GOT3 (cell line): ENCODE measurements around the gene LPCAT3.
A peak's percentile ranks its signal among the peaks of the same experiment; 100 is the strongest.
"Not testable (repeated sequence)": the region's sequence is repeated elsewhere in the genome, so short reads cannot be mapped to it uniquely, and the experiment has no call there.

ENCODE experiments used
- DNase-seq: peaks from one replicate; lab custom pipeline; 2025; ENCODE audit warnings: mixed read lengths; lab: John Stamatoyannopoulos, UW

LPCAT3 gene, protein sequence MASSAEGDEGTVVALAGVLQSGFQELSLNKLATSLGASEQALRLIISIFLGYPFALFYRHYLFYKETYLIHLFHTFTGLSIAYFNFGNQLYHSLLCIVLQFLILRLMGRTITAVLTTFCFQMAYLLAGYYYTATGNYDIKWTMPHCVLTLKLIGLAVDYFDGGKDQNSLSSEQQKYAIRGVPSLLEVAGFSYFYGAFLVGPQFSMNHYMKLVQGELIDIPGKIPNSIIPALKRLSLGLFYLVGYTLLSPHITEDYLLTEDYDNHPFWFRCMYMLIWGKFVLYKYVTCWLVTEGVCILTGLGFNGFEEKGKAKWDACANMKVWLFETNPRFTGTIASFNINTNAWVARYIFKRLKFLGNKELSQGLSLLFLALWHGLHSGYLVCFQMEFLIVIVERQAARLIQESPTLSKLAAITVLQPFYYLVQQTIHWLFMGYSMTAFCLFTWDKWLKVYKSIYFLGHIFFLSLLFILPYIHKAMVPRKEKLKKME

GRCh38 chr12:7018350-7019042 is at the start of gene LPCAT3:
TSS of gene LPCAT3 (minus strand) at chr12:7018476. CDS start at chr12:7018424, 52 bp downstream.
- peak; percentile 91 for DNase-seq

DNA sequence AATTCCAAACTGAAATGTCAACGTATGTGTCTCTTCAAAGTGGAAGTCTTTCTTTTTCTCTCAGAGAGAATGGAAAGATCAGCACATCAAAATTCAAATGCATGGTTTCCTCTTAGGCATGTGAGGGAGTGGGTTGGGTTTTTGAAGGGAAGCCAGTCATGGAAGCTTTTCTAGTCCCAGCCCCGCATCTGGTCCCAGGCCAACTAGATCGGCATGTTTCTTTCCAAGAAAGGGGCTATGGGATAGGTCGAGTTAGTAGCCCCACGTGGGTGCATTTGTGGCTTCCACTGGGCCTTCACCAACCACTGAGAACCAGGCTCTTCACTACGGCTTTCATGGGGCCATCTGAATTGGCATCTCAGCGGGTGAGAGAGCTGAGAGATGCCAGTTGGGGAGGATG is 48.8 kb upstream of the LPCAT3 start:
- no peak for DNase-seq

GRCh38 chr12:7066596-7066995 is 48.3 kb upstream of the LPCAT3 start:
- no peak for DNase-seq

DNA sequence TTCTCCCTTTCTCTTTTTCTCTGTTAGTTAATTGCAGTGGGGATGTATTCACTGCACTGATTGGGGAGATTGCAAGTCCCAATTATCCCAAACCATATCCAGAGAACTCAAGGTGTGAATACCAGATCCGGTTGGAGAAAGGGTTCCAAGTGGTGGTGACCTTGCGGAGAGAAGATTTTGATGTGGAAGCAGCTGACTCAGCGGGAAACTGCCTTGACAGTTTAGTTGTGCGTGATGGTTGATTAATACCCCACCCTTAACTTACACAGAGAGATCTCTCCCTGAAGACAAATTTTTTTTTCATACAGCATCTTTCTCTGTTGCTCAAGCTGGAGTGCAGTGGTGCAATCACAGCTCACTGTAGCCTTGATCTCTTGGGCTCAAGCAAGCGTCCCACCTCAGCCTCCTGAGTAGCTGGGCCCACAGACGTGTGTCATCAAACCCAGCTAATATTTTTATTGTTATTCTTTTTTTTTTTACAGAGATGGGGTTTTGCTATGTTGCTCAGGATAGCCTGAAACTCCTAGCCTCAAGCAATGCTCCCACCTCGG is 46.9 kb upstream of the LPCAT3 start:
- no peak for DNase-seq

- DNase-seq, result no peak
Observed at GRCh38 chr12:7064516-7064915, 46.2 kb upstream of the LPCAT3 start.

GRCh38 chr12:7061596-7061995 is 43.3 kb upstream of the LPCAT3 start:
- no peak for DNase-seq

GRCh38 chr12:7061138-7061537 is 42.9 kb upstream of the LPCAT3 start:
- no peak for DNase-seq

DNA sequence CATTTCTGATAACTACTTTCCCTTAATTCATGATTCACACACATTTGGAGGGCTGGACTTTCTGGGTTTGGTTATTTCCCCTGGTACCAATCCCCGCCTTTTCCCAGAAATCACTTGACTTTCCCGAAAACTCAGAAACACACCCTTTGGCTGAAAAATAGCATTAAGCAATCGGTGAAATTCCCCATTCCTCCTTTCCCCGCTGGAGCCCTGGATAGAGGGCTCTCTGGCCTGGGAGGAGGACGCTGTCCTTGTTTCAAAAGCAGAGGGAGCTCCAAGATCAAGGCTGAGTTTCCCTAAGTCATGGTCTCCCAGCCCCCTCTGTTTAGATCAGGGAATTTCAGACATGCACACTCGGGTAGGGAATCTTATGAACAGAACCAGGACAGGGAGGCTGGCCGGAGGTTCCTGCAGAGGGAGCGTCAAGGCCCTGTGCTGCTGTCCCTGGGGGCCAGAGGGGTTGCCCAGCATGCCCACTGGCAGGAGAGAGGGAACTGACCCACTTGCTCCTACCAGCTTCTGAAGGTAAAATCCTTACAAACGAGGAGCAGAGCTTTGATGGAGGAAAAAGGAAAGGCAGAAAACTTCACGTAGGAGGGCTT is 42.2 kb upstream of the LPCAT3 start, which contains the start of gene C1S:
Gene C1S, plus strand, starts transcription at position 366 of the 602 bp plus-strand sequence. CDS start 1,195 bp downstream, outside the sequence.
- peak; percentile 67 for DNase-seq

DNA sequence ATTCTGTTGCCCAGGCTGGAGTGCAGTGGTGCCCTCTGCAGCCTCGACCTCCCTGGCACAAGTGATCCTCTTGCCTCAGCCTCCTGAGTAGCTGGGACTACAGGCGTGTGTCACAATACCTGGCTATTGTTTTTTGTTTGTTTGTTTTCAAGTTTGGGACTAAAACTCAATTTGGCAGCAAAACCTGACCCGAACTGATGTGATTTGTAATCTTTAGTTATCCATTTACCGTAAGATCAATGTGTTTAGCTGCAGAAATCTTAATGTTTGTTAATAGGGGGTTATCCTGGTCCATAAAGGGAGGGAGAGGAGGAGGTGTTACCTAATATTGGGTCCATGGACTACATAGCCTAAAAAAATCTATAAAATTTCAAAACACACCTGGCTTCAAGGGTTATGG is 41.5 kb upstream of the LPCAT3 start:
- DNase-seq, result no peak

DNA sequence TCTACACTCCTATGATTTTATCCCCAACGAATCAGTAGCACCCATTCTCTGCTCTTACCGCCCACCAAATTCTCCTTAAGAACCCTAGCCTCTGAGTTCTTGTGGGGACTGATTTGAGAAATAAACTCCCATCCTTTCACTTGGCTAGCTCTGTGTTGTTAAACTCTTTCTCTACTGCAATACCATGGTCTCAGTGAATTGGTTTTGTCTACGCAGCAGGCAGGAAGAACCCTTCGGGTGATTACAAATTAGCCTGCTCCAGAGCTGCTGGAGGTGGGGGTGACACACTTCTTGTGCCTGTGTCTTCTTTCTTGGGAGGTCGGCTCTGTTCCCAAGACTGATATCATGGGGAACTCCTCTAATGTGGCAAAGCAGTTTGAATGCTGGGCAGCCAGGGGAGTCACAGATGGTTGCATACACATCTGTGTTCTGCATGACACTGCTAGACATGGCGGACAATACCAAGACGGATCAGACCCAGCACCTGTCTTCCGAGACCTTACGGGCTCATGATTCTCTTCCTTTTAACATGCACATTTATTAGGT is 40.6 kb upstream of the LPCAT3 start:
- DNase-seq, result no peak

DNA sequence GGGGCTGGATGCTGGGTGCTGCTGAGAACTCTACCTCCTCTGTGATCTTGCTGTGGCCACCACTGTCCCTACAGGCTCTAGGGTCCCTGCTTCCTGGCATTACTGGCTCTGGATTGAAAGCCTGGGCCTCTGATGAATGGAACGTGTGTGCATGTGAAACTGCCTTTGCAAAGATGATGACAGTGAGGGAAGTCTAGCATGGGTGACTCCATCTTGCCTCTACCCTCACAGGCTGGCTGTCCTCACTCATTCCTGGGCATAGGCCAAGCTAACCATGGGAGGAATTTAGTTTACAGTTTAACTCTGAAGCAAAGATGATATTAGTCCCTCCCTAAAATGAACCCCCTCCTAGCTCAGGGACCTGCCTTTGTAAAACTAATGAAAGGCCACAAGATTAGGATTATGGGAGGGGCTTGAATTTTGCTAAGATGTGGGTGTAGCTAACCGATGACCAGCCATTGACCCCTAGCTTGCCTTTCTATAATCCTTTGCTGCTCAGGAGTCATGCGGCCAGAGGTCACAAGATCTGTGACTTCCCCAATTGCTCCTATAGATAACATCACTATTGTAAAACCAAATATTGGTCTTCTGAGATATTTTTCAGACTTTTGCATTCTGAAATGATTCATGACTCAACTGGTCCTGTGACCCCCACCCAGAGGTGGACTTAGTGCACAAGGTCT is 40.0 kb upstream of the LPCAT3 start:
- no peak for DNase-seq

- DNase-seq, result not testable (repeated sequence)
Observed at GRCh38 chr12:7055736-7056135, 37.5 kb upstream of the LPCAT3 start.

DNA sequence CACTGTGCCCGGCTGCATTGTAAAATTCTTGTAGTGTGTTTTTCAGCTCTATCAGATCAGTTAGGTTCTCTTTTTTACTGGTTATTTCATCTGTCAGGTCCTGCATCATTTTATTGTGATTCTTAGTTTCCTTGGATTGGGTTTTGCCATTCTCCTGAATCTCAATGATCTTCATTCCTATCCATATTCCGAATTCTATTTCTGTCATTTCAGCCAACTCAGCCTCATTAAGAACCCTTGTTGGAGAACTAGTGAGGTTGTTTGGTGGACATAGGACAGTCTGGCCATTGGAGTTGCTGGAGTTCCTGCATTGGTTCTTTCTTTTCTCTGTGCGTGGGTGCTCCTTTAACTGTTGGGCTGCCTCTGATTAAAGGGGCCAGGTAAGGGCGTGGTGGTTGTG is 36.6 kb upstream of the LPCAT3 start:
- no peak for DNase-seq

DNA sequence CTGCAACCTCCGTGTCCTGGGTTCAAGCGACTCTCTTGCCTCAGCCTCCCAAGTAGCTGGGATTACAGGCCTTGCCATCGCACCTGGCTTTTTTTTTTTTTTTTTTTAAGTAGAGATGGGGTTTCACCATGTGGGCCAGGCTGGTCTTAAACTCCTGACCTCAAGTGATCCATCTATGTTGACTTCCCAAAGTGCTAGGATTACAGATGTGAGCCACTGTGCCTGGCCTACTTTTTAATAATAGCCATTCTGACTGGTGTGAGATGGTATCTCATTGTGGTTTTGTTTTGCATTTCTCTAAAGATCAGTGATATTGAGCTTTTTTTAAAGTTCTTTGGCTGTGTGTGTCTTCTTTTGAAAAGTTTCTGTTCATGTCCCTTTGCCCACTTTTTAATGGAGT is 31.7 kb upstream of the LPCAT3 start:
- not testable (repeated sequence) for DNase-seq

DNA sequence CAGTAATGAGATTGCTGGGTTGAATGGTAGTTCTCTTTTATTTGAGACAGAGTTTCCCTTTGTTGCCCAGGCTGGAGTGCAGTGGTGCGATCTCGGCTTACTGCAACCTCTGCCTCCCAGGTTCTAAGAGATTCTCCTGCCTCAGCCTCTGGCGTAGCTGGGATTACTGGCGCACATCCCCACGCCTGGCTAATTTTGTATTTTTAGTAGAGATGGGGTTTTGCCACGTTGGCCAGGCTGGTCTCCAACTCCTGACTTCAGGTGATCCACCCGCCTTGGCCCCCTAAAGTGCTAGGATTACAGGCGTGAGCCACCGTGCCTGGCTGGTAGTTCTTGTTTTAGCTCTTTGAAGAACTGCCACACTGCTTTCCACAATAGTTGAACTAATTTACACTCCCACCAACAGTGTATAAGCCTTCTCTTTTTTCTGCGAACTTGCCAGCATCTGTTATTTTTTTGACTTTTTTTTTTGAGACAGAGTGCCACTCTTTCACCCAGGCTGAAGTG is 31.2 kb upstream of the LPCAT3 start:
- not testable (repeated sequence) for DNase-seq

- no peak for DNase-seq
Observed at GRCh38 chr12:7047306-7047705, 29.0 kb upstream of the LPCAT3 start.

GRCh38 chr12:7046383-7047105 is 28.3 kb upstream of the LPCAT3 start:
- DNase-seq, result no peak

DNA sequence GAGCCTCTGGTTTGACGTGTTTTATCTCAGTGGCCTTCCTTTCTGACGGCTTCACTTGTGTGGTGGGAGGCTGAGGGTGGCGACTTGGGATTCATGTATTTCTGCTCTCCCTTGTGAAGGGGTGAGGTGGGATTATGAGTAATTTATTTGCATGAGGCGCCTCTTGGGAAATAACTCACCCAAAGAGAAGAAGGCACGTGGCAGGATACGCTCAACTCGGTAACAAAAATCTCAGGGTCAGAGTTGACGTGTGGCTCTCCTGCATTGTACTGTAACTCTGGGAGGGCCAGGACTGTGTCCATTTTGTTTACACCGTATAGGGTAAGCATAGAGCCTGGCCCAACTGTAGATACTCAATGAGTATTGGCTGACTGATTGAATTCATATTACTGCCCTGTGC is 27.6 kb upstream of the LPCAT3 start:
- no peak for DNase-seq

DNA sequence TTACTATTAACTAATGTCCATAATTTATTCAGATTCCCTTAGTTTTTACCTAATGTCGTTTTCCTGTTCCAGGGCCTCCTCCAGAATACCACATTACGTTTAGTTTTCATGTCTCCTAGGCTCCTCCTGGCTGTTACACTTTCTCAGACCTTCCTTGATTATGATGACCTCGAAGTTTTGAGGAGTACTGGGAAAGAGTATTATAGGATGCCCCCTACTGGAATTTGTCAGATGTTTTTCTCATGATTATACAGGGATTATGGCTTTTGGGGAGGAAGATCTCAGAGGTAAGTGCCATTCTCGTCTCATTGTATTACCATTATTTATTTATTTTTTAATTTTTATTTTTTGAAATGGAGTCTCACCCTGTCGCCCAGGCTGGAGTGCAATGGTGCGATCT is 24.6 kb upstream of the LPCAT3 start:
- no peak for DNase-seq

- DNase-seq, result no peak
Observed at GRCh38 chr12:7039403-7039802, 21.1 kb upstream of the LPCAT3 start.

DNA sequence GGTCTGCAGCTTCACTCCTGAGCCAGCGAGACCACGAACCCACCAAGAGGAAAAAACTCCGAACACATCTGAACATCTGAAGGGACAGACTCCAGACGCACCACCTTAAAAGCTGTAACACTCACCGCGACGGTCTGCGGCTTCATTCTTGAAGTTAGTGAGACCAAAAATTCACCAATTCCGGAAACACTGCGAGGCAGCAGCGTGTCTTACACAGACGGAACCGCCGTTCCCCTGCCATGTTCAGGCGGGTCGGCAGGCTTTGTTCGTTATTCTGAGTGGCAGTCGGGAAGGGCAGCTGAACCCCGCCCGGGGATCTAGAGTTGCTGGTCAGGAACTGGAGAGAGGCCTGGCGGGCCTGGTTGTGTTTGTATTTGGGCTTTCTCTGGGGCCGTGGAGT is 20.3 kb upstream of the LPCAT3 start:
- no peak for DNase-seq
